SK-N-SH (cell line): ENCODE results near the gene ZNF768. TPM values are rescaled to one million over a fixed set of nuclear protein-coding genes. Genes with fewer than 3 reads are reported as not detected.

ENCODE experiments used
- CTCF ChIA-PET: fragments of 300-600, 350-600 bp; formaldehyde crosslinking; extraction: SDS; loops from one replicate; lab custom pipeline; 2021; lab: Yijun Ruan, JAX
- POLR2A ChIA-PET: fragments of 350-600 bp; sonication (Branson Sonifier 250); formaldehyde crosslinking; extraction: SDS; loops from one replicate; lab custom pipeline; 2020; ENCODE audit warnings: antibody characterized with exemption, inconsistent platforms; lab: Yijun Ruan, JAX
- DNase-seq: peaks from one replicate; pipeline ENCODE4 v3.0.0; 2012
- H2AFZ ChIP-seq: fragments of 200-600 bp; sonication (generic); 2 replicates; pipeline ENCODE4 v1.8.1; 2016; ENCODE audit warnings: antibody characterized with exemption, mild to moderate bottlenecking, low read depth
- H3F3A ChIP-seq: fragments of 200-600 bp; sonication (generic); replicated peaks from 2 replicates; pipeline ENCODE3; 2016; ENCODE audit warnings: antibody characterized with exemption, mild to moderate bottlenecking; ENCODE audit not compliant: insufficient read depth
- H3K27ac ChIP-seq, 2 experiments: fragments of 200-500 bp in 1 of 2; fragments of 200-600 bp in 1 of 2; sonication (Bioruptor generic) in 1 of 2; sonication (generic), shearing (Covaris generic) in 1 of 2; 2 replicates each; pipeline versions ENCODE4 v1.5.1 to v1.6.1; 2014 to 2016; ENCODE audit warnings: low read depth in 2 of 2, inconsistent platforms in 1 of 2, low read length in 1 of 2, mild to moderate bottlenecking in 1 of 2, mixed read lengths in 1 of 2
- H3K27me3 ChIP-seq: fragments of 200-600 bp; sonication (generic), shearing (Covaris generic); 2 replicates; pipeline ENCODE4 v1.6.1; 2016; ENCODE audit warnings: mixed run types; ENCODE audit not compliant: insufficient read depth
- H3K36me3 ChIP-seq, 2 experiments: fragments of 200-500 bp in 1 of 2; fragments of 200-600 bp in 1 of 2; sonication (Bioruptor generic) in 1 of 2; sonication (generic) in 1 of 2; replicated peaks in 1 of 2; 2 replicates each; pipeline versions ENCODE3 to v1.5.1; 2014 to 2016; ENCODE audit warnings: low read length in 1 of 2, mild to moderate bottlenecking in 1 of 2; ENCODE audit not compliant: insufficient read depth in 2 of 2, control insufficient read depth in 1 of 2
- H3K4me1 ChIP-seq, 2 experiments: fragments of 200-500 bp in 1 of 2; fragments of 200-600 bp in 1 of 2; sonication (Bioruptor generic) in 1 of 2; sonication (generic), shearing (Covaris generic) in 1 of 2; 2 replicates each; pipeline versions ENCODE4 v1.5.1 to v1.6.1; 2014 to 2016; ENCODE audit warnings: low read depth in 1 of 2, low read length in 1 of 2, mixed run types in 1 of 2; ENCODE audit not compliant: insufficient read depth in 2 of 2, control insufficient read depth in 1 of 2
- H3K4me2 ChIP-seq: fragments of 200-600 bp; sonication (generic), shearing (Covaris generic); 2 replicates; pipeline ENCODE4 v1.6.1; 2017; ENCODE audit warnings: mixed run types
- H3K4me3 ChIP-seq, 2 experiments: fragments of 200-500 bp in 1 of 2; fragments of 200-600 bp in 1 of 2; sonication (Bioruptor generic) in 1 of 2; sonication (generic), shearing (Covaris generic) in 1 of 2; 2 replicates each; pipeline versions ENCODE4 v1.5.1 to v1.8.1; 2014 to 2016; ENCODE audit warnings: low read depth in 2 of 2, inconsistent platforms in 1 of 2, low read length in 1 of 2, mild to moderate bottlenecking in 1 of 2, mixed read lengths in 1 of 2, moderate library complexity in 1 of 2
- H3K79me2 ChIP-seq: fragments of 200-600 bp; sonication (generic); 2 replicates; pipeline ENCODE4 v1.8.1; 2017; ENCODE audit warnings: mild to moderate bottlenecking; ENCODE audit not compliant: insufficient read depth
- H3K9ac ChIP-seq: fragments of 200-600 bp; sonication (generic); 2 replicates; pipeline ENCODE4 v1.6.1; 2017; ENCODE audit warnings: mixed run types
- H3K9me2 ChIP-seq: fragments of 200-600 bp; sonication (generic); 2 replicates; pipeline ENCODE4 v1.6.1; 2017; ENCODE audit warnings: mixed run types
- H3K9me3 ChIP-seq: fragments of 200-600 bp; sonication (generic); 2 replicates; pipeline ENCODE4 v1.6.1; 2017; ENCODE audit warnings: mixed run types, mild to moderate bottlenecking, moderate library complexity
- H4K20me1 ChIP-seq: fragments of 200-600 bp; sonication (generic); 2 replicates; pipeline ENCODE4 v1.6.1; 2017; ENCODE audit warnings: mild to moderate bottlenecking, mixed run types; ENCODE audit not compliant: insufficient read depth
- CHD2 ChIP-seq: fragments of 150-350 bp; IDR thresholded peaks from 2 replicates; pipeline ENCODE4 v1.6.1; 2018; ENCODE audit warnings: low read length; ENCODE audit not compliant: partially characterized antibody
- FOXJ3 ChIP-seq: sonication (generic); formaldehyde crosslinking; IDR thresholded peaks from 2 replicates; pipeline ENCODE4 v1.5.1; 2020; ENCODE audit warnings: mild to moderate bottlenecking, missing genetic modification reagents
- RCOR1 ChIP-seq: fragments of 150-350 bp; IDR thresholded peaks from 2 replicates; pipeline ENCODE4 v1.6.1; 2017; ENCODE audit warnings: antibody characterized with exemption, low read length
- RFX5 ChIP-seq: IDR thresholded peaks from 2 replicates; pipeline ENCODE4 v1.6.1; 2012; ENCODE audit warnings: mild to moderate bottlenecking, improper control_type of control experiment, low read length
- RXRA ChIP-seq: IDR thresholded peaks from 2 replicates; pipeline ENCODE4 v1.4.0; 2012; ENCODE audit warnings: low read depth, mild to moderate bottlenecking, borderline replicate concordance
- SMC3 ChIP-seq: IDR thresholded peaks from 2 replicates; pipeline ENCODE4 v1.6.1; 2012; ENCODE audit warnings: low read depth, low read length, improper control_type of control experiment
- WGBS: methylation state at CpG from one replicate; pipeline ENCODE4 v1.1.6; 2017; ENCODE audit warnings: low lambda C conversion rate; 5-methylcytosine and 5-hydroxymethylcytosine counted together
- polyA plus RNA-seq, 3 experiments: library from polyadenylated mRNA; depleted of rRNA; stranded (reverse); fragments of >200 nt; gene quantifications; 2 replicates each; pipeline ENCODE4 v1.2.3, GENCODE V29; 2012
- TF ChIP-seq, protein P1 (sequence below): fragments of 200-600 bp; sonication (generic); IDR thresholded peaks from 2 replicates; pipeline ENCODE4 v1.6.1; 2017; ENCODE audit warnings: antibody characterized with exemption, mild to moderate bottlenecking, moderate library complexity
- TF ChIP-seq, protein P2 (sequence below): IDR thresholded peaks from 2 replicates; pipeline ENCODE4; 2012

ZNF768 gene
- polyA plus RNA-seq, 1 of the 3 experiments (the other 2 are of a cell fraction), result 26.0 TPM

DNA sequence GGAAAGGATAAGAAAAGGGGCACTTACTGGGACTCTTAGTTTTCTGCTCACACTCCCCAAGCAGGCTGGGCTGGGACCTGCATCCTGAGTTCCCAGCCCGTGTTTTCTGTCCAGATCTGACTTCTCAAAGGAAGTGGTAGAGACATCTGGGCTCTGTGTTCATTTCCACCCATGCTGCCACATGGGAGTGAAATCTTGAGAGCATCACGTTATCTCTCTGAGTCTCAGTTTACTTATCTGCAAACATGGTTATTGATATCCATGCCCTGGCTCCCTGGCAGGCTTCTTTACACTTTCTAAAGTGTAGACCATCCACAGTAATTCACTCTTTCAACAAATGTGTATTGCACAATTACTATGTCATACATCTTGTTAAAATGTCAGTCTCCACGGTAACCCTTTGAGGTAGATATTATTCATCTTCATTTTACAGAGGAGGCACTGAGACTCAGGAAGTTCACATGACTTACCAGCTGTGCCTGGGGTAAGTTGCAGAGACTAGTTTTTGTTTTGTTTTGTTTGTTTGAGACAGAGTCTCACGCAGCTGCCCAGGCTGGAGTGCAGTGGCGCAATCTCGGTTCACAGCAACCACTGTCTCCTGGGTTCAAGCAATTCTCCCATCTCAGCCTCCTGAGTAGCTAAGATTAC lies 41.7 kb upstream of the ZNF768 start:
- H3K9ac ChIP-seq, result no peak overlapping the region
- TF ChIP-seq, protein P1, sequence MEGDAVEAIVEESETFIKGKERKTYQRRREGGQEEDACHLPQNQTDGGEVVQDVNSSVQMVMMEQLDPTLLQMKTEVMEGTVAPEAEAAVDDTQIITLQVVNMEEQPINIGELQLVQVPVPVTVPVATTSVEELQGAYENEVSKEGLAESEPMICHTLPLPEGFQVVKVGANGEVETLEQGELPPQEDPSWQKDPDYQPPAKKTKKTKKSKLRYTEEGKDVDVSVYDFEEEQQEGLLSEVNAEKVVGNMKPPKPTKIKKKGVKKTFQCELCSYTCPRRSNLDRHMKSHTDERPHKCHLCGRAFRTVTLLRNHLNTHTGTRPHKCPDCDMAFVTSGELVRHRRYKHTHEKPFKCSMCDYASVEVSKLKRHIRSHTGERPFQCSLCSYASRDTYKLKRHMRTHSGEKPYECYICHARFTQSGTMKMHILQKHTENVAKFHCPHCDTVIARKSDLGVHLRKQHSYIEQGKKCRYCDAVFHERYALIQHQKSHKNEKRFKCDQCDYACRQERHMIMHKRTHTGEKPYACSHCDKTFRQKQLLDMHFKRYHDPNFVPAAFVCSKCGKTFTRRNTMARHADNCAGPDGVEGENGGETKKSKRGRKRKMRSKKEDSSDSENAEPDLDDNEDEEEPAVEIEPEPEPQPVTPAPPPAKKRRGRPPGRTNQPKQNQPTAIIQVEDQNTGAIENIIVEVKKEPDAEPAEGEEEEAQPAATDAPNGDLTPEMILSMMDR, result no peak
- TF ChIP-seq, protein P2, sequence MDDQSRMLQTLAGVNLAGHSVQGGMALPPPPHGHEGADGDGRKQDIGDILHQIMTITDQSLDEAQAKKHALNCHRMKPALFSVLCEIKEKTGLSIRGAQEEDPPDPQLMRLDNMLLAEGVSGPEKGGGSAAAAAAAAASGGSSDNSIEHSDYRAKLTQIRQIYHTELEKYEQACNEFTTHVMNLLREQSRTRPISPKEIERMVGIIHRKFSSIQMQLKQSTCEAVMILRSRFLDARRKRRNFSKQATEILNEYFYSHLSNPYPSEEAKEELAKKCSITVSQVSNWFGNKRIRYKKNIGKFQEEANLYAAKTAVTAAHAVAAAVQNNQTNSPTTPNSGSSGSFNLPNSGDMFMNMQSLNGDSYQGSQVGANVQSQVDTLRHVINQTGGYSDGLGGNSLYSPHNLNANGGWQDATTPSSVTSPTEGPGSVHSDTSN, result peak; percentile 46
- WGBS, result 67% methylated on average over 6 of the region's 6 CpGs
- DNase-seq, result no peak
- no peak overlapping the region for H3K4me2 ChIP-seq
- H3K4me1 ChIP-seq, result peaks cover 5 to 12% of the 10 kb centered on the region in 2 experiments; a peak in 1 of 4 replicates
- H2AFZ ChIP-seq, result no peak overlapping the region
- H3K79me2 ChIP-seq, result no peaks in the 10 kb centered on the region; the same call in 1 of the 2 replicates
- no peaks in the 10 kb centered on the region for H3K9me3 ChIP-seq
- no peak overlapping the region for H3K27ac ChIP-seq
- peaks cover 9% of the 10 kb centered on the region for H3F3A ChIP-seq
- H3K36me3 ChIP-seq, result no peaks in the 10 kb centered on the region
- no peak overlapping the region for H3K4me3 ChIP-seq
- ChIA-PET CTCF (no interaction called here), POLR2A (interaction anchor here (1.1 to 1.2 kb wide), 2 partner anchors 10 kb away, joined by 4 read pairs; partner anchors contain the start of gene ZNF764)
- H3K9me2 ChIP-seq, result no peaks in the 10 kb centered on the region
- no peaks in the 10 kb centered on the region for H4K20me1 ChIP-seq
- H3K27me3 ChIP-seq, result no peaks in the 10 kb centered on the region

DNA sequence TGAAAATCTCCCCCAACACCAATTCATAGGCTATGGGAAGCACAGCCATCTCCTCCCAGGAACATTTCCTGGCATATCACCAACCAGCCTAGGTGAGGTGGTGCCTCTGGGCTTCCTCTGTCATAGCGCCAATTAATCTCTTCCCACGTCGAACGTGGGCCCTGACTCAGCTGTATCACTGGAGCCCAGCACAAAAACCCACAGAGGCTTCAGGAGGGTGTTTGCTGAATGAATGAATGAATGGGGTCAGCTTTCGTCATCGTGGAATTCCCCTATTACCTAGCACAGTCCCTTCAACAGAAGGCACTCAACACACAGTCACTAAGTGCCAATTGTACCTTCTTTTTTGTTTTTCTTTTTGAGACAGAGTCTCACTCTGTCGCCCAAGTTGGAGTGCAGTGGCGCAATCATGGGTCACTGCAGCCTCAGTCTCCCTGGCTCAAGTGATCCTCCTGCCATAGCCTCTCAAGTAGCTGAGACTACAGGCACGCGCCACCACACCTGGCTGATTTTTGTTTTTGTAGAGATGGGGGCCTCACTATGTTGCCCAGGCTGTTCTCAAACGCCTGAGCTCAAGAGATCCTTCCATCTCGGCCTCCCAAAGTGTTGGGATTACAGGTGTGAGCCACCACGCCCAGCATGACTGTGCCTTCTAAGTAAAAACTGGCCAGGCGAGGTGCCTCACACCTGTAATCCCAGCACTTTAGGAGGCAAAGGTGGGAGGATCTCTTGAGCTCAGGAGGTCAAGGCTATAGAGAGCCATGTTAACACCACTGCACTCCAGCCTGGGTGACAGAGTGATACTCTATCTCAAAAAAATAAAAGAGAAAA lies 41.0 kb upstream of the ZNF768 start:
- Histone ChIP-seq H3K27ac (no peak overlapping the region), H3K4me1 (peaks cover 2 to 11% of the 10 kb centered on the region in 2 experiments; a peak in 1 of 4 replicates), H3K36me3 (no peaks in the 10 kb centered on the region)

More for the DNA sequence above, 41.0 kb upstream of the ZNF768 start:
- TF ChIP-seq RFX5, result no peak
- no peak for TF ChIP-seq RXRA
- TF ChIP-seq SMC3, result no peak
- TF ChIP-seq CHD2, result no peak
- no peak for TF ChIP-seq RCOR1
- no peak for TF ChIP-seq FOXJ3 (CRISPR knock-in tag)
- TF ChIP-seq, all 33 proteins: peak for 0
- H4K20me1 ChIP-seq, result no peaks in the 10 kb centered on the region
- ChIA-PET CTCF (no interaction called here), POLR2A (interaction anchor here (1.2 kb wide), 1 partner anchor 9 kb away, joined by 4 read pairs; the partner anchor contains the start of gene ZNF764)
- H3K27me3 ChIP-seq, result no peaks in the 10 kb centered on the region
- H3K9me3 ChIP-seq, result no peaks in the 10 kb centered on the region
- WGBS, result 78% methylated on average over 14 of the region's 14 CpGs
- H3K9ac ChIP-seq, result no peak overlapping the region
- H3K79me2 ChIP-seq, result no peaks in the 10 kb centered on the region; the same call in 1 of the 2 replicates
- no peak for DNase-seq
- no peak overlapping the region for H3K4me3 ChIP-seq
- peaks cover 9% of the 10 kb centered on the region for H3F3A ChIP-seq
- no peak overlapping the region for H2AFZ ChIP-seq
- no peak overlapping the region for H3K4me2 ChIP-seq
- H3K9me2 ChIP-seq, result no peaks in the 10 kb centered on the region
